ENCODE results near the gene ATP6V1E1.

- TF ChIP-seq CTCF (IDR thresholded peaks at IDR 0.05): no peak
- TF ChIP-seq POLR2AphosphoS5 (IDR thresholded peaks at IDR 0.05): no peak
- TF ChIP-seq POLR2A (IDR thresholded peaks at IDR 0.05): no peak
Observed at GRCh38 chr22:17542452-17542851, 86.1 kb downstream of the ATP6V1E1 start.
